Right lobe of liver (tissue), 4 donors: ENCODE data around the gene PUM2.

Experiments used
- CTCF ChIP-seq, 4 donors: fragments of 200-600 bp in 3 of 4; fragments of 450-650 bp in 1 of 4; IDR thresholded peaks; one replicate each; pipeline versions ENCODE4 v1.5.1 to v1.8.0; 2016 to 2022; ENCODE audit warnings: antibody characterized with exemption in 4 of 4, mild to moderate bottlenecking in 2 of 4
- POLR2A ChIP-seq: fragments of 450-650 bp; IDR thresholded peaks from one replicate; pipeline ENCODE4 v1.6.1; 2017; ENCODE audit warnings: antibody characterized with exemption, mild to moderate bottlenecking
- donor health status: DM: no; HTN: no; CAD: no.
- donor health status: DM: no; HTN: no; CAD: no.
- donor health status: DM: no; HTN: yes; CAD: no.

- TF ChIP-seq CTCF (IDR thresholded peaks at IDR 0.05) (no peak), POLR2A (no peak)
Measured at GRCh38 chr2:20198796-20199632, 151.6 kb downstream of the PUM2 start.
